ENCODE data around the gene LTBR. TPM values are rescaled to one million over a fixed set of nuclear protein-coding genes. Genes with fewer than 3 reads are reported as not detected.

Gene LTBR
- total RNA-seq, 1 experiment from 2014 or later: 194 TPM

- Histone ChIP-seq H3K9me3 (no peaks in the 10 kb centered on the region), H3K36me3 (ENCODE audit: control insufficient read depth, insufficient read depth, low read length) (no peaks in the 10 kb centered on the region), H3K4me3 (ENCODE audit: low read depth, low read length) (no peak overlapping the region), H3K4me1 (peaks cover 53% of the 10 kb centered on the region), H3K27me3 (replicated peaks; ENCODE audit: control insufficient read depth, insufficient read depth, low read length) (no peaks in the 10 kb centered on the region)
- no peak for TF ChIP-seq CTCF (IDR thresholded peaks at IDR 0.05; ENCODE audit: insufficient read depth in 1 of 2, low read depth in 1 of 2, low read length in 1 of 2, severe bottlenecking in 1 of 2, unreplicated experiment in 1 of 2)
- Mint-ChIP-seq H3K27ac (ENCODE audit: unreplicated experiment) (no peak overlapping the region), H3K27me3 (ENCODE audit: insufficient read depth, unreplicated experiment) (no peaks in the 10 kb centered on the region), H3K4me1 (ENCODE audit: low read depth, unreplicated experiment) (peaks cover 34% of the 10 kb centered on the region), H3K9me3 (ENCODE audit: unreplicated experiment) (no peaks in the 10 kb centered on the region), H3K4me3 (ENCODE audit: unreplicated experiment) (no peak overlapping the region), H3K36me3 (ENCODE audit: insufficient read depth, unreplicated experiment) (peaks cover 22% of the 10 kb centered on the region)
- no peak for DNase-seq
- intact Hi-C loops (cut with micrococcal nuclease; ENCODE audit: unreplicated experiment): no loop called here
- ChIA-PET CTCF (interaction anchor here (0.7 kb wide), 1 partner anchor 10 kb away, joined by 4 read pairs; no protein-coding TSS in a partner anchor), POLR2A (interaction anchor here (0.5 kb wide), 1 partner anchor 154 kb away, joined by 3 read pairs; the partner anchor contains the start of gene GAPDH)
- BruUV-seq (replicated peaks): no TSS peak
These were observed 3.5 kb upstream of the LTBR start for GRCh38 chr12:6380141-6381121.

GRCh38 chr12:6382371-6382770 is 1.6 kb upstream of the LTBR start:
- no peak for DNase-seq
- ChIA-PET POLR2A (interaction anchor here (2.6 kb wide), 1 partner anchor 8 kb away, joined by 16 read pairs; the partner anchor contains the start of gene SCNN1A), CTCF (interaction anchor here (0.6 to 2.3 kb wide), 2 partner anchors 11 to 19 kb away, joined by 3 to 17 read pairs; no protein-coding TSS in a partner anchor)
- no peak overlapping the region for H3K4me3 ChIP-seq (ENCODE audit: low read depth, low read length)
- H3K27me3 ChIP-seq (replicated peaks; ENCODE audit: control insufficient read depth, insufficient read depth, low read length): no peaks in the 10 kb centered on the region
- Mint-ChIP-seq H3K4me1 (ENCODE audit: low read depth, unreplicated experiment) (peaks cover 19% of the 10 kb centered on the region), H3K36me3 (ENCODE audit: insufficient read depth, unreplicated experiment) (peaks cover 38% of the 10 kb centered on the region), H3K27ac (ENCODE audit: unreplicated experiment) (peak overlapping the region; percentile 92), H3K4me3 (ENCODE audit: unreplicated experiment) (peak overlapping the region; percentile 96), H3K27me3 (ENCODE audit: insufficient read depth, unreplicated experiment) (no peaks in the 10 kb centered on the region), H3K9me3 (ENCODE audit: unreplicated experiment) (no peaks in the 10 kb centered on the region)
- peaks cover 34% of the 10 kb centered on the region for H3K4me1 ChIP-seq
- peaks cover 2% of the 10 kb centered on the region; the same call in 1 of the 2 replicates for H3K36me3 ChIP-seq (ENCODE audit: control insufficient read depth, insufficient read depth, low read length)
- TF ChIP-seq CTCF (IDR thresholded peaks at IDR 0.05; ENCODE audit: insufficient read depth in 1 of 2, low read depth in 1 of 2, low read length in 1 of 2, severe bottlenecking in 1 of 2, unreplicated experiment in 1 of 2): no peak
- no peaks in the 10 kb centered on the region for H3K9me3 ChIP-seq
- no TSS peak for BruUV-seq (replicated peaks)
- intact Hi-C loops (cut with micrococcal nuclease; ENCODE audit: unreplicated experiment): no loop called here

GRCh38 chr12:6382982-6383381 is 980 bp upstream of the LTBR start:
- no peak for TF ChIP-seq CTCF (IDR thresholded peaks at IDR 0.05; ENCODE audit: insufficient read depth in 1 of 2, low read depth in 1 of 2, low read length in 1 of 2, severe bottlenecking in 1 of 2, unreplicated experiment in 1 of 2)
- H3K27ac Mint-ChIP-seq (ENCODE audit: unreplicated experiment): peak overlapping the region; percentile 92
- H3K4me1 Mint-ChIP-seq (ENCODE audit: low read depth, unreplicated experiment): peaks cover 15% of the 10 kb centered on the region
- H3K9me3 Mint-ChIP-seq (ENCODE audit: unreplicated experiment): no peaks in the 10 kb centered on the region
- H3K27me3 ChIP-seq (replicated peaks; ENCODE audit: control insufficient read depth, insufficient read depth, low read length): no peaks in the 10 kb centered on the region
- no TSS peak for BruUV-seq (replicated peaks)
- H3K36me3 Mint-ChIP-seq (ENCODE audit: insufficient read depth, unreplicated experiment): peaks cover 44% of the 10 kb centered on the region
- ChIA-PET POLR2A (interaction anchor here (0.7 to 2.6 kb wide), 7 partner anchors 9 to 110 kb away, joined by 3 to 38 read pairs (median 8); partner anchors contain the start of genes MRPL51, SCNN1A and VAMP1), CTCF (interaction anchor here (1.2 to 2.3 kb wide), 9 partner anchors 9 to 82 kb away, joined by 4 to 17 read pairs (median 8); partner anchors contain the start of gene TAPBPL)
- peaks cover 8% of the 10 kb centered on the region for H3K36me3 ChIP-seq (ENCODE audit: control insufficient read depth, insufficient read depth, low read length)
- H3K27me3 Mint-ChIP-seq (ENCODE audit: insufficient read depth, unreplicated experiment): no peaks in the 10 kb centered on the region
- intact Hi-C loops (cut with micrococcal nuclease; ENCODE audit: unreplicated experiment): no loop called here
- H3K4me3 ChIP-seq (ENCODE audit: low read depth, low read length): peak overlapping the region; percentile 92; the same call in 1 of the 2 replicates
- H3K4me3 Mint-ChIP-seq (ENCODE audit: unreplicated experiment): peak overlapping the region; percentile 96
- no peak for DNase-seq
- H3K4me1 ChIP-seq: peaks cover 28% of the 10 kb centered on the region
- H3K9me3 ChIP-seq: no peaks in the 10 kb centered on the region

All from Caco-2 (cell line).